ENCODE results near the gene ANKRD33.

The ANKRD33 gene

DNA sequence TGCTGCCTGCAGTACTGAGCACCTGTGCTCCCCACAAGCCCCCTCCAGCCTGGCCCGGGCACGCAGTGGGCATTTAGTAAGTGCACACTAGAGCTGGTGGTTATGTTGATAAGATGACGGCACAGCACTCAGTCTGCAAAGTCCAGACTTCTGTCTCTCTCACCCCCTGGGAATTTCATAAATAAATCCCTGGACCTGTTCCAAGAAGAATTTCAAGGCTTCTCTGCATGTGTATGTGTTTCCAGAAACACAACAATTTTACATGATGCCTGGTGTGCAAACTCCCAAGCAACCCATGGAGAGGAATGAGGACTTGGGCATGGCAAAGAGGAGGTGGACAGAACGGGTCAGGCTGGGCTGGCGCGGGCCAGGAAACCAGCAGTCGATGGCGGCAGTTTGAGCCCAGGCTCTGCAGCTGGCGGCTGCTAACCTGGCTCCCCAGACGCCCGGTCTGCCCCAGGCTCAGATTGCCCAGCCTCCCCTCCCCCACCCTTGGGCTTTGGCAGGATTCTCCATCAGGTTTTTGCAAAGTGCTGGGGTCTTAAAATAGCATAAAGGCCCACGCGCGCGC lies 53.2 kb downstream of the ANKRD33 start:
- no peak for FAIRE-seq
- no peak for DNase-seq (ENCODE audit: insufficient read length, low spot score)
